GM21360 (cell line): ENCODE measurements around the gene LARP4B.
"Not testable (repeated sequence)": the region's sequence is repeated elsewhere in the genome, so short reads cannot be mapped to it uniquely, and the experiment has no call there.

Experiments used
- ATAC-seq: cut with Tn5 transposase; IDR thresholded peaks from one replicate; pipeline ENCODE4 v1.9.1; 2021; ENCODE audit warnings: mild to moderate bottlenecking, moderate library complexity; ENCODE audit not compliant: unreplicated experiment

LARP4B gene

GRCh38 chr10:774661-775244, 156.8 kb downstream of the LARP4B start:
- ATAC-seq: no peak

DNA sequence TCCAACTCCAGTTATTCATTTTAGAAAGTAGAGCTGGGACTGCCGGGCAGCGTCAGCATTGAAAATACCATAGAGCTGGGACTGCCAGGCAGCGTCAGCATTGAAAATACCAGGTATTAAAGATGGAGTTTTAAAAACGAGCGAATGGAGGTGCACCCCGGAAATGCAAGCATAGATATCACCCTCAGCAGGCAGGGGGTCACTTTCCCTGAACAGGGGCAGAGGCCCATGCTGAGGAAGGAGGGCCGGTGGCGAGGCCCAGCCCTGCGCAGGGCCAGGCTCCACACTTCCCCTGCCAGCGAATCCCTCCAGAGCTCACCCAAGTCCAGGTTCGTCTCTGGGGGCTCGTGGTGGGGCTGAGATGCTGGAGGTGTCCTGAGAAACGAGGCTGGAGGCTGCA, 157.3 kb downstream of the LARP4B start:
- no peak for ATAC-seq

DNA sequence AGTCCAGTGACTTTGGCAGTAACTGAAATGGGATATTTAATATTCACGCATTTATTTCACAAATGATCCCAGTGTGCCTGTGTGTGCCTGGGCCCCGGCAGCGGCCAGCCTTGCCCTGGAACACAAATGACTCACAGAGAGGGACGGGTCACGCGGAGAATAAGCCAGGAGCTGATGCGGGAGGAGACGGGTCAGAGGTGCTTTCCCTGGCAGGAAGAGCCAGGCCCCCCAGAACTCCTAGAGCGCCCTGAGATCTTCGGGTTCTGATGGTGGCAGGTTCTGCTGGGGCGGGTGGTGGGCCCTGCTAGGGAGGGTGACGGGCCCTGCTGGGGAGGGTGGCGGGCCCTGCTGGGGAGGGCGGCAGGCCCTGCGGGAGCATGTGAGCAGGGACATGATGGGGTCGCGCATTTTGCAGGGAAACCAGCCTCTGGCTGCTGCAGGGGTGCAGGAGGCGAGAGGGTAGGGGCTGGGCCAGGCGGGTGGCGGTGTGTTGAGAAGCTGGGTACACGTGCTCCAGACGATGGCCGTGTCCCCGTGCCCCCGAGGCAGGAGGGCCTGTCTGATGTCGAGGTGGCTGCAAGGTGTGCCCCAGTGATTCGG, 157.8 kb downstream of the LARP4B start:
- no peak for ATAC-seq

GRCh38 chr10:772227-772637, 159.3 kb downstream of the LARP4B start:
- no peak for ATAC-seq

DNA sequence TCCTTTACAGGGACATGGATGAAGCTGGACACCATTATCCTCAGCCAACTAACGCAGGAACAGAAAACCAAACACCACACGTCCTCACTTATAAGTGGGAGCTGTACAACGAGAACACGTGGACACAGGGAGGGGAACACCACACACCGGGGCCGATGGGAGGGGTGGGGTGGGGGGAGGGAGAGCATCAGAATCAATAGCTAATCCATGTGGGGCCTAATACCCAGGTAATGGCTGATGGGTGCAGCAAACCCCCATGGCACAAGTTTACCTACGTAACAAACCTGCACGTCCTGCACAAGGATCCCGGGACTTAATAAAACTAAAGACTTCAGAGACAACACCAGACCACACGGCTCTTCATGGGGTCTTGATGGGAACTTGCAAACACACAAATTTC, 159.9 kb downstream of the LARP4B start:
- ATAC-seq: no peak

- no peak for ATAC-seq
These were observed 160.5 kb downstream of the LARP4B start for GRCh38 chr10:770975-771374.

GRCh38 chr10:770048-770712, 161.3 kb downstream of the LARP4B start:
- not testable (repeated sequence) for ATAC-seq

DNA sequence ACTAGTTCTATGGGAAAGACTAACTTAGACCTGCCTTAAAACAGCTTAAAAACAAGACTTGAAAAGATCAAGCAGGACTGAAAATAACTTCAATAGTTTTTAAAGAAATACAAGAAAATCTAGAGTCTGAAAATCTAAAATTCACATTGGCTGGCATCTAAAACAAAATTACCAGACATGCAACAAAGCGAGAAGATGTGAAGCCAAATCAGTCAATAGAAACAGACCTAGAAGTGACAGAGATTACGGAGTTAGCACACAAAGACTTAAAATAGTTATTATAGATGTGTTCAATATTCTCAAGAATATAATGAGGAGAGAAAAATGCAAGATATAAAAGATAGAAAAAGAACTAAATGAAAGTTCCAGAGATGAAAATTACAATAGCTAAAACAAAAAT, 163.7 kb downstream of the LARP4B start:
- ATAC-seq: no peak

- no peak for ATAC-seq
These were observed 164.3 kb downstream of the LARP4B start for GRCh38 chr10:767211-767610.

DNA sequence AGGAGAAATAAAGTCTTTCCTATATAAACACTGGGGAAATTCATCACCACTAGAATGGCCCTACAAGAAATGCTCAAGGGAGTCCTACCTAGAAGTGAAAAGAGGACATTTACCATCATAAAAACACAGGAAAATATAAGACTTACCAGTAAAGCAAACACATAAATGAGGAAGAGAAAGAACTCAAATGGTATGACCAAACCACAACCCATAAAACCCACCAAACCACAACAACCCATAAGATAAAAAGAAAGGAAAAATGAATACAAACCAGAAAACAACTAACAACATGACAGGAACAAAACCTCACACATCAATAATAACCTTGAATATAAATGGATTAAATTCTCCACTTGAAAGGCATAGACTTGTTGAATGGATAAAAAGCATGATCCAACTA, 170.1 kb downstream of the LARP4B start:
- no peak for ATAC-seq

DNA sequence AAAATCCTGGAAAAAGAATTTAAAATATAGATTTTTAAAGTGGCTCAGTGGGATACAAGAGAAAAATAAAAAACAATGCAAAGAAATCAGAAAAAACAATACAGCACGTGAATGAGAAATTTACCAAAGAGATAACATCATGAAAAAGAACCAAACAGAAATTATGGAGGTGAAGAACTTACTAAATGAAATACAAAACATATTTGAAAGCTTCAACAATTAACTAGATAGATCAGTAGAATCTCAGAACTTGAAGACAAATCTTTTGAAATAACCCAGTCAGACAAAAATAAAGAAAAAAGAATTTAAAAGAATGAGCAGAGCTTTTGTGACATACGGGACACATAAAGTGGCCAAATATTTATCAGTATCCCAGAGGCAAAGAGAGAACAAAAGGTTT, 170.9 kb downstream of the LARP4B start:
- no peak for ATAC-seq

- ATAC-seq: no peak
These were observed 171.5 kb downstream of the LARP4B start for GRCh38 chr10:759898-760477.
